ENCODE data around the gene MCF2L2.

Gene MCF2L2

DNA sequence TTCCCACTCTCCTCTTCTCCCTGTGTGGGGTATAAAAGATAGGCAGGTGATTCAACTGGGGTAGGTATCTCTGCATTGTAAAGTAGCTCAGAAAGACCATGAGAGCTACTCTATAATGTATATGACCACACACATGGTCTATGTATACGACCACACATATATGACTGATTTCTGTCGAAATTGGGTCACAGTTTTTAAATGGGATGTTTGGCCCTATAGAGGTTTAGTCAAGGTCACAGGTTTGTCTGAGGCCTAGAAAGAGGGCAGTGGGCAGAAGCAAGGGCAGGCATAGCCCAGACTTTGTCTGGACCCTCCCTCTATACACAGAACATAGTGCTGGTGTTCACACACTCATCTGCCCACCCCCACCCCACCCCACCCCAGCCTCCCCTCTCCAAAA, 270.3 kb downstream of the MCF2L2 start:
- peak in 1 of 2 experiments; percentile 36 for DNase-seq

DNA sequence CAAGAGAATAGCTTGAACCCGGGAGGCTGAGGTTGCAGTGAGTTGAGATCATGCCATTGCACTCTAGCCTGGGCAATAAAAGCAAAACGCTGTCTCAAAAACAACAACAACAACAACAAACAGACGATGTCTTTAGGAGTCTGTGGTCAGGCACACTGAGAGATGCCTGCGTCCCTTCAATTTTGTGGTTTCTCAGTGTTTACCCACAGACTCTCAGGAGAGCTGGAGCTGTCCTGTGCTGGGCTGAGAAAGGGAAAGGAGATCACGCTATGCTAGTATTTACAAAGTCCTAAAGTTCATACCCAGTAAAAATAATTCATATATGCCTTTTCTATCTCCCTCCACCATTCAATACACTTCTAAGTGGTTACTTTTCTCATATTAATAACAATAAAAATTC, 272.2 kb downstream of the MCF2L2 start:
- DNase-seq = no peak

DNA sequence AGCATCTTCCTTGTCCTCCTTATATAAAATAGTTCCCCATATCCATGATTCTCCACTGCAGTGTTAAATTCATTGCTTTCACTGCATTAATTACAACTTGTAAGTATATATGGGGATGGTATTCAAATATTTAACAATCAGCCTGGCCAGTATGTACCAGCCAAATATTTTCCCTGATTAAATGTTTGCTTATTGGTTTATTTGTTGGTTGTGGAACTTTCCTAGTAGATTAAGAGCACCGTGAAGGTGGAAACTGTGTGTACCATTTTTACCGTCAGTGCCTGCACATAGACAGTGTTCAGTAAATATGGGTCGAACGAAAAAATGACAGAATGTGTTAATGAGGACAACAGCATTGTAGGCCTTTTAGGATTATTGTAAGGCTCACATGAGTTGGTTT, 272.9 kb downstream of the MCF2L2 start:
- DNase-seq = no peak

DNA sequence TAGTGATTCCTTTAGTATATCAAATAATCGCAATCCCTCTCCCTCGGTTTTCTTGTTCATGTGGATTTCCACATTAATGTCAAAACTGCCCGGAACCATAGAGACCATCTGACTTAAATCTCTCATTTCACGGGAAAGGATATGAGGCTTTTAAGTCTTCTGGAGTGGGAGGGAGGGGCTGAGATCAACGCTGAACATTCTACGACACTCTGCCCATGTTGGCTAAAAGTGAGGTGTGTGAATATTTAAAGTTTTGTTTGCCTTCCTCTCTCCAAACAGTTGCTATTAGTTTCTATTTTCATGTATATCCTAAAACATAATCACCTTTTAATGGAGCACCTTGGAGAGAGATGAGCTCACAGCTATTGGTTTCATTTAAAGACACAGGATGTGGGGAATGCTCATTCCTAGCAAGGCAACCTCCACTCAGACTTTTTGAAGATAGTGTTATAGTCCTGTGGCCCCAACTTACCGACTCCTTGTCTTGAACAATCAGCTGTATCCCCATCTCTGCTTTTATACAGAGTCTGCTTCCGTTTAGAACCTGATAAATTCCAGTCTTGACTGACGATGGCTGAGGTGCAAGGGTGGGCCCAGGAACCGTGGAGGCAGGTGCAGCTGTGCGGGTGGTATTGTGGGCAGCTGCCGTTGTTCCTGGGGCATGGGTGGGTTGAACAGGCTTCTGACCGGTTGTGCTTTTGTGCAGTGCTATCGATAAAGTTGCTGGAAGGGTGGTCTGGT, 275.0 kb downstream of the MCF2L2 start:
- no peak for DNase-seq

GRCh38 chr3:183151821-183152351, 276.5 kb downstream of the MCF2L2 start:
- no peak for DNase-seq

GRCh38 chr3:183151086-183151485, 277.3 kb downstream of the MCF2L2 start:
- no peak for DNase-seq

GRCh38 chr3:183149915-183150750, 278.3 kb downstream of the MCF2L2 start:
- DNase-seq = no peak

DNA sequence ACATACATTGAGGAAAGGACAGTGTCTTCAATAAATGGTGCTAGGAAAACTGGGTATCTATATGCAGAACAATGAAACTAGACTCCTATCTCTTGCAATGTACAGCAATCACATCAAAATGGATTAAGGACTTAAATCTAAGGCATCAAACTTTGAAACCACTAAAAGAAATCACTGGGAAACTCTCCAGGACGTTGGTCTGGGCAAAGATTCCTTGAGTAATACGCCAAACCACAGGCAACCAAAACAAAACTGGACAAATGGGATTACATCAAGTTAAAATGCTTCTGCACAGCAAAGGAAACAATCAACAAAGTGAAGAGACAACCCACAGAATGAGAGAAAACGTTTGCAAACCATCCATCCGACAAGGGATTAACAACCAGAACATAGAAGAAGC, 280.4 kb downstream of the MCF2L2 start:
- no peak for DNase-seq

DNA sequence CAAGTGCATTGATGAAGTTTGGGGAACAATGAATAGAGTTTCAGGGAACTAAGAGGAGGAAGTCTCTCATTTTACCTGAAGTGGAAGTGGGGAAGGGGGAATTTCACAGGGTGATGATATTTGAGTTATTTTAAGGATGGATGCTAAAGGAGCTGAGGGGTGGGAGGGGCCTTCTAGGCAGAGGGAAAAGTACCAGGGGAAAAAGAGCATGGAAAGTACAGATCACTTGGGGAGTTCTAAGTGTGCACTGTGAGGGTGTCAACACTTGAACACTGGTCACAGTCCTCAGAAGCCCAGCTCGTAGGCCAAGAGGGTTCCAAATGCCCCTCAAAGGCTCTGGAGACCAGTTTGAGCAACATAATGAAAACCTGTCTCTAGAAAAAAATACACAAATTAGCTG, 284.1 kb downstream of the MCF2L2 start:
- DNase-seq = no peak

DNA sequence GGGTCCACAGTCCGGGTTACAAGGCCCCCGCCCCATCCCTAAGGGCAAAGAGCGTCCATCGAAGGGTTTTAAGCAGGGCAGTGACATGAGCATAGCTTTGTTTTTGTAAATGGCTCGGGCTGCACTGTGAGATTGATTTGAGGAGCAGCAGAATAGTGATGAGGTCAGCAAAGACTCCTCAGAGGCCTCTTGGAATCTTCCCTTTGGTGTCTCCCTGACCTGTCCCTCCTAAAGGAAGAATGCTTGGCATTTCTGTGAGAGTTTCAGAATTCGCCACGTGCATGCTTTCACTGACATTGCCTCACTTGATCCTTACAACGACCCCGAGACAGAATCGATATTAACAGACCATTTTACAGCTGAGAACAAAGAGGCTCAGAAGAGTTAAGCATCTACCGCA, 286.2 kb downstream of the MCF2L2 start:
- no peak for DNase-seq

DNA sequence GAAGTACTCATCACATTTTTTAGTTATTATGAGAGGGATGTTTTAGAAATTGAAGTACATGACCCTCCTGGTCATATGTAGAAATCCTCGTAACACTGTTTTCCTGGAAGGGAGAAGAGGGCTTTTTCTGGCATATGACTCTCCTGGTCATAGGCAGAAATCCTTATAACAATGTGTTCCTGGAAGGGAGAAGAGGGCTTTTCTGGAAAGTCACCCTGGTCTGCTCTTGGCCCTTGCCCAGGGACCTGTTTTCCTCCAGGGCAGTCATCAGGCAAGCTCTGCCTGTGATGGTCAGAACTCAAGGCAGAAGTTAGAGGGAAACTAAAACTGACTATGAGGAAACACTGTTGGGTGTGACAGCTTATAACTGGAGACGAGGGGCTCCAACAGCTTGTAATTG, 293.6 kb downstream of the MCF2L2 start:
- no peak for DNase-seq

DNA sequence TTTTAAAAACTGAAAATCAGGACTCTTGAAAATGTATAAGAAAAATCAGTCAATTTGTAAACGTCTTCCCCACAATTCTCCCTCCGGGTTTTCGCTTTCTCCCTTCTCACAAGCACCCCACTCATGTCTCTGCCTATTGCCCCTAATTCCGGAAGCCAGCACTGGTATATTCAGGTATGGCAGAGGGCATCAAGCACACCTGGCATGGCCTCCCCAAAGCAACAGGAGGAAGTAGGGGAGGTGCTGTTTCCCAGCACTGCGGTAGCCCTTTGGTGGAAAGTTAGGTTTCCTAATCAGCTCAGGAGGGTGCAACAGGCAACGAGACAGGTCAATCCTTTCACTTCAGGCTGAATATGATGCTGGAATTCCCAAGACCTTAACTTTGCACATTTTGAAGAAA, 296.0 kb downstream of the MCF2L2 start:
- no peak for DNase-seq

- no peak for DNase-seq
These were observed 296.7 kb downstream of the MCF2L2 start for GRCh38 chr3:183131735-183132134.

GRCh38 chr3:183131186-183131725, 297.2 kb downstream of the MCF2L2 start:
- DNase-seq = no peak

DNA sequence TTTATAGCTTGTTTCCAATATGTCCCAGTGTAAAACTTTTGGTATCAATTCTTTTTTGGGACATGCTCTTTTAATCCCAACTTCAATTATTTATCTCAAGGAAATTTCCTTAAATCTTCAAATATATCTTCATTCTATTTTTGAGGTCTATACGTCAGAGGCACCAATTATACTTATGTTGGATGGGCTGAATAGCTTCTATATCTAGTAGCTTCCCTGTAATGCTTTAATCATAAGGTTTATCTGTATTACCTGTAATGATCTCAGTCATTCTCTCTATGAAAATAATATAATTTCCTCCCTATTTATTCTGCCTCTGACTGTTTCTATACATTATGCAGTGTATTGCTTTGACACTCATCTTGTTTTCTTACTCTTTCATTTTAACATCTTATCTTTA, 299.2 kb downstream of the MCF2L2 start:
- DNase-seq = no peak

- no peak for DNase-seq
These were observed 299.7 kb downstream of the MCF2L2 start for GRCh38 chr3:183128709-183129108.
